ENCODE results near the gene BANP.
"Not testable (repeated sequence)": the region's sequence is repeated elsewhere in the genome, so short reads cannot be mapped to it uniquely, and the experiment has no call there.

BANP gene

DNA sequence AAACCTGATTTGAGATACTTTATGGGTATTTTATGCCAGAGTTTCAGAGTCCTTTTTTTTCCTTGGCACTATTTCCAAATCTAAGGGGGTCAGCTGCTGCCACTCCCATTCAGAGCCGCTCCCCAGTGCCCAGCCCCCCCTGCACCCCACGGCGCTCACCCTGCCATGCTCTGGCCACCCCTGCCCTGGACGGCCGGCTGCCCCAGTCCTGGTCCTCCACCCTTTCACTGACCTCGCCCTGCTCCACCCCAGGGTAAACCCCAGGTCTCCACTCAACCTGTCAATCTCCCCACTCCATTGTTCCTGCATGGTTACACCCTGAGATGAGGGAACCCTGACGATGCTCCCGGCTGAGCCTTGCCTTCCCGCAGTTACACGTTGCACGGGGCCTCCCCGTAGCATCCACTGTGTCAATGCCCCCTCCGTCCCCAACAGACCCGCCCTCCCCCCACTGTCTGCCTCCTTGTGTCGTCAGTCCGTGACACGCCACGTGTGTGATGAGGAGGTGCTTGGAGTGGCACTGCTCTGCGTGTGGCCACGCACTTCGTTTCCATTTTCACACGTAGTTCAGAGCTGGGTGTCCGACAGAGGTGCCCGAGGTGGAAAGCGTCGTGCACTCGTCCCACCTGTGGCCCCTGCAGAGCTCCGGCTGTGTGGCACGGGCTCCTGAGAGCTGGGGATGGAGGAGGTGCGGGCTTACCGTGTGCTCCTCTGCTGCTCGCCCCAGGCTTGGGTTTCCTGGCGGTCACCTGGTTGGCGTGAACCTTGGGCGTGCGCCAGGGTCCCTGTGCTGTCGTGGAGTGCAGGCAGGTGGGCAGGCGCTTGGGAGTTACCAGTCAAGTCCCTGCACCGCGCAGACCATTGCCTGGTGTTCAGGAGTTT, 116.5 kb downstream of the BANP start:
- no peak for DNase-seq (ENCODE audit: low read depth, low spot score)
- H3K4me3 ChIP-seq (ENCODE audit: low read length): no peak overlapping the region

DNA sequence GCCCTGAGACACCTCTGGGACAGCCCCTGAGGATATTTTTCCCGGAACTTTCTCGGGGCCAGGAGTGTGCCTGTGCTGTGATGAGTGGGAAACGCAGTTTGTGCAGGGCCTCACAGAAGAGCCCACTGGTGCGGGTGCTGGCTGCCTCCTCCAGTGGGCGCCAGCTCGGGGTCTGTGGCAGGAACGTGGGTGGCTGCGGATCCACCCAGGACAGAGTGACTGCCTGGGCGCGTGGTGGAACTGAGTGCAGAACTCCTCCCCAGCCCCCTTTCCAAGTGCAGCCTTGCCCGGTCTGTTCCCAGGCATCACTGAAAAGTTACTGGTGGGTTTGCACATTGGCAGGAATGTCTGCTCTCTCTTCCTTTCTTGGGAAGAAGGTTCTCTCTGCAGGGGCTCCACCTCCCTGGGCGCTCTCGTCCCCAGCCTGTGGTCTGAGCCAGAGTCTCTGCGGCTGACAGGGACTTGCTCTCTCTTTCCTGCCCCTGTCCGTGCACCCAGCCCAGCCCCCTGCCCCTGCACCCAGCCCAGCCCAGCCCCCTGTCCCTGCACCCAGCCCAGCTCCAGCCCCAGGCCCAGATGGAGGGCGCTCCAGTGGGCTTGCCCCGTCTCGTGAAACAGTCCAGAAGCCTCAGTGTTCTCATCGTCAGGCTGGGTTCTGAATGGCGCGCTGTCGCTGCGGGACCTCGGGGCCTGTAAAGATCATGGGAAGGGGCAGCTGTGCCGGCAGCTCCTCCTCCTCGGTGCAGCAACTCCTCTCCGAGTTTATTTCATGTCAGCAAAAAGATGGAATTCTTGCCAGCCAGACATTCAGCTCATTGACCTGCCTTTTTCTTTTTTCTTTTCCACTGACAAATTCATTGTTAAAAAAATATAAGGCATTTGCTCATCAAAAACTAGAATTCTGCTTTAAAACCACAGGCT, 117.5 kb downstream of the BANP start:
- H3K4me3 ChIP-seq (ENCODE audit: low read length): no peak overlapping the region

DNA sequence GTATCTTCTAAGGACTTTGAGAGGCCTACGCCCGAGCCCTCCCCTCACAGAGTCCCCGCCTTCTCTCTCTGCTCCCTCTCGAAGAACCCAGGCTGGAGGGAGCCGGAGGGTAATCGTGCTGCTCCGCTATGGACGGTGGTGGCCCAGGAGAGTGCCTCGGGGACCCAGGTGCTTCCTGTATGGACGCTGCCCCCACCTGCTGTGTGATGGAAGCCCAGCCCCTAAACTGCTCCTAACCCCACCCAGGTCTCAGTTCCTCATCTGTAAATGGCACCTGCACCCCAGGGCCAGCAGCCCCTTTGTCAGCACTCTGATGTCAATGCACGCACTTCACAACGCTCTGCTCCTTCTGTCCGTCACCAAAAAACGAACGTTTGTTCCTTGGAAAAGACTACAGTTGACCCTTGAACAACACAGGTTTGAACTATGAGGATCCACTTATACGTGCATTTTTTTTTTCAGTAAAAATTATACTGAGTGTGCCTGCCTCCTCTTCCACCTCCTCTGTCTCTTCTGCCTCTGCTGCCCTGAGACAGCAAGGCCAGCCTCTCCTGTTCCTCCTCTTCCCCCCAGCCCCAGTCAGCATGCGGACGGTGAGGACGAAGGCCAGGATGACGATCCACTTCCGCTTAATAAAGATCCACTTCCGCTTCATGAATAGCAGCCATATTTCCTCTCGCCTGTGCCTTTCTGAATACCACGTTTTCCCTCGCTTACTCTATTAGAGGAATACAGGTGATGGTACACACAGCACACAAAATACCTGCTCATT, 118.3 kb downstream of the BANP start:
- no peak overlapping the region for H3K4me3 ChIP-seq (ENCODE audit: low read length)
- DNase-seq (ENCODE audit: low read depth, low spot score): no peak

More for the DNA sequence above, 117.5 kb downstream of the BANP start:
- no peak for DNase-seq (ENCODE audit: low read depth, low spot score)

DNA sequence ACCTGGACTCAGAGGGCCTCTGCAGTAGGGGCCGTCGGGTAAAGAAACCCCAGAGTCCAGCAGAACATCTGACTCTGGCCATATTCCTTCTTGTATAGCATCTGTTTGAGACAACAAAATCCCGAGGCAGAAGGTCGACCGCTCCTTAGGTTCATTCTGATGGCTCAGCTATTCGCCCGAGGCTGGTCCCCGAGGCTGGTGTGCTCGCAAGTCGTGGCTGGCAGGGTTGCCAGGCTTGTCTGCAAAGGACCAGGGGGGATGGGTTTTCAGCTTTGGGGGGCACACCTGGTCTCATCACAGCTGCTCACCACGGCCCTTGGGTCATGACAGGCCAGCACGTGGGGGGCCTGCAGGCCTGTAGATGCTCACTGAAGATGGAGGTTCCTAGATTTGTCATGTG, 119.1 kb downstream of the BANP start:
- no peak for DNase-seq (ENCODE audit: low read depth, low spot score)

DNA sequence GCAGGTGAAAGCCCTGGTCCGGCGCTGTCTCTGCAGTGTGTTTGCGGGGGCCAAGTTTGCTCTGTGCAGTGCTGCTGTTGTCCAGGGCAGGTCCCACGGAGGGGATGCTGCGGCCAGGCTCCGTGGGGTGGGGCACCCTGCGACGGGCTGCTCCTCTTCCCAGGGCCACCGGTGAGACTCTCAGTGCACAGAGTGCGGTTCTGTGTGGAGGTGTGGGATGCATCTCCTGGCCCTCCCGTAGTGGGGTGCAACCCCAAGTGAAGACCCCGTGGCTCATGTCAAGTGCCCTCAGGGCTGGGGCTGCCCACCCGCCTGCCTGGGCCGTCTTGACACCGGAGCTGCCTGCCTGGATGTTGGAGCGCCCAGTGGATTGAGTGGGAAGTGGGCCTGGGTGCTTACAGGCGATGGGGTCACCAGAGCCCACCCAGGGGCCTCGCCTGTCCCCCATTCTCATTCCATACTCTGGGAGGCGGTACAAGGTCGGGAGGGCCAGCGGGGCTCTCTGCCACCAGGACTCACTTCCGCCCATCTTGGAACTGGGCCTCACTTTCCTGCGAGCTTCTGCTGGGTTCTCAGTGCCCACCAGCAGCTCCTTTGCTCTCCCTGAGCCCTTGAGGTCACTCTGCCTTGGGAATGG, 119.9 kb downstream of the BANP start:
- DNase-seq (ENCODE audit: low read depth, low spot score): no peak

More for the DNA sequence above, 119.1 kb downstream of the BANP start:
- H3K4me3 ChIP-seq (ENCODE audit: low read length): no peak overlapping the region

DNA sequence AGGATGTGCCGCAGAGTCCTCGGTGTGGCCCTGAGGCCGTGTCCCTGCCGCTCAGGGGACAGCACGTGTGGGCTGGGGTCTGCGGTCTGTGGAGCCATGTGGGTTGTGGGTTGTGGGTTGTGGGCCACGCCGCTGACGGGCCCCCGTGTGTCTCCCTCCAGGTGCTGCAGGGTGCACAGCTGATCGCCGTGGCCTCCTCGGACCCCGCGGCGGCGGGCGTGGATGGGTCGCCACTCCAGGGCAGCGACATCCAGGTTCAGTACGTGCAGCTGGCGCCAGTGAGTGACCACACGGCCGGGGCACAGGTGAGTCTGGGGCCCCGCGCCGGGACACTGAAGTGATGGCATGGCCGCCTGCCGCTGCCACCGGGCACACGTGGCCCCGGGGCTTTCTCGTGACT, 120.7 kb downstream of the BANP start:
- DNase-seq (ENCODE audit: low read depth, low spot score): no peak
- H3K4me3 ChIP-seq (ENCODE audit: low read length): no peak overlapping the region

More for the DNA sequence above, 119.9 kb downstream of the BANP start:
- H3K4me3 ChIP-seq (ENCODE audit: low read length): no peak overlapping the region

DNA sequence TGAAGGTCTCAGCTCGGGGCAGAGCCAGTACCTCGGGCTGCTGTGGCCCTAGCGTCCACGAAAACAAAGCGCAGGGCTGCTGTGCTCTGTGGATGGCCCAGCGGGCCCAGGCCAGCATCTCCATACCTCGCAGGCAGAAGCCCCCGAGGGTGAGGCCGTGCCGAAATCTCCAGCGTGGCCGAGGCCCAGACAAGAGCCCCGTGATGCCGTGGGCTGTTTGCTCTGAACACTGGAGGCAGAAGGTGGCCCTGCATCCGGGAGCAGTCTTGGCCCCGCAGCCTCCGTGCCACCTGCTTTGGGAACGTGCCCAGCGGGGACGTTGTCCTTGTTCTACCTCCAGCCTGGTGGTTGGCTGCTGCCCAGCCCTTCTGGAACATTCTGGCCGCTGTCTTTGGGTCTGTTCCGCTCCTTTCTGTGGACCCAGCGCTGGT, 121.4 kb downstream of the BANP start:
- no peak overlapping the region for H3K4me3 ChIP-seq (ENCODE audit: low read length)
- no peak for DNase-seq (ENCODE audit: low read depth, low spot score)

DNA sequence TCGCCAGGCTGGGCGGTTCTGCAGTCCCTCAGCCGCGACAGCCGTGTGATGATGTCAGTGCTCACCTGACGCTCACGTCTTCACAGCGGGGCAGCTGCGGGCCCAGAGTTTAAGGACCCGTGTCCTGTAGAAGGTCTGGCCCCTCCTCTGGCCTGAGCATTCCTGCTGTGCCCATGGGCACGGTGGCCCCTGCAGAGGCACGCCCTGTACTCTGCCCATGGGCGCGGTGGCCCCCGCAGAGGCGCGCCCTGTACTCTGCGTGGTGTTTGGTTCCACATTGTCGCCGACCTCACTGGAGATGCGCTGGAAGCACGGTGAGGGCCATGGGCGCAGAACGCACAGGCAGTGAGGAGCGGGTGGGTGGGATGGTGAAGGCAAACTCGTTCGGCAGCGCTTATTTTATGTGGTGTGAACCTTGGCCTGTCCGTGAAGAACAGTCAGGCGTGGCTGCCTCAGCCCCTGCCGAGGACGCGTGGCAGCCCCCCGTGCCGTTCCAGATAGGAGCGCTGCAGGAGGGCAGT, 122.0 kb downstream of the BANP start:
- DNase-seq (ENCODE audit: low read depth, low spot score): no peak
- H3K4me3 ChIP-seq (ENCODE audit: low read length): no peak overlapping the region

DNA sequence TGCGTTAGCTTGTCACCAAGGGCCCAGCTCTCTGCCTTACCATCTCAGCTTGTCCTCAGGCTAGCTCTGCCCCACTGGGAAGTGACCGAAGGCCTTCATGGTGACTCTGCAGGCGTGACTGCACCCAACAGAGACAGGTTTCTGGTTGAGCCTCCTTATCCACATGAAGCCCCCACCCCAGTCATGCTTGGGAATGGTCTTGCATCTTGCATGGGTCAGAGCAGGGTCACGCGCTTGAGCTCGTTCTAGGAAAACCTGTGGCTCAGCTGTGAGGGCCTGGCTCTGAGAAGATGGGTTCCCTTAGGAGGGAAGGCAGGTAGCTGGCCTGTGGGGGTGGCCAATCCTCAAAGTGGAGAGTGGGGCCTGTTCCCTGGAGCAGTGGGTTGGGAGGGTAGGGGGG, 122.8 kb downstream of the BANP start:
- no peak overlapping the region for H3K4me3 ChIP-seq (ENCODE audit: low read length)
- DNase-seq (ENCODE audit: low read depth, low spot score): no peak

DNA sequence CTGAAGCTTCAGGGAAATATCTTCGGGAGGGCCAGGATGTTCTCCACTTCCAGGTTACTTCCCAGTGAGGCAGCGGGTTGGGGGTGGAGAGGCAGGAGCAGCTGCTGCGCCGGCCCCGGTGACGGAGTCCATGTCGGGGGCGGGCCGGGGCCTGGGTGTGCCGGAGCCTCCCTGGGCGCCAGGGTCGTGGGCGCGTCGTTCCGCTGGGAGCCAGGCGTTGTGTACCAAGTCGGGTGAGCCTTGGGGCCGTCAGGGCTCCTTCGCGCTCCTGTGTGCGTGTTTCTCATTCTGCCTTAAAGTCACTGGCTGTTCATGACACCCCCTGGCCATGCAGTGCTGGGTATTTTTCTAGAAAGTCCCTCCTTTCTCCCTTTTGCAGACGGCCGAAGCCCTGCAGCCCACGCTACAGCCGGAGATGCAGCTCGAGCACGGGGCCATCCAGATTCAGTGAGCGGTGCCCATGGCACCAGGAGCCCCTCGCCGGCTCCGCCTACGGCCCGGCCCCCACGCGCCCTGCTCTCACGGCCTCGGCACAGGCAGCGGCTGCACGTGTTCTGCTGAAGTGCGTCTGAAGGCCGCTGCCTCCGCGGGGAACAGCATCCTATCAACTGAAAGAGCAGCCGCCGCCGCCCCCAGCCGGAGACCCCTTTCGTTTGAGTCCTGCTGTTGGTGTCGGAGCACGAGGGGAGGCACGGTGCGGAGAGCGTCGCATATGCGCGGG, 125.1 kb downstream of the BANP start:
- no peak overlapping the region for H3K4me3 ChIP-seq (ENCODE audit: low read length)
- DNase-seq (ENCODE audit: low read depth, low spot score): no peak

DNA sequence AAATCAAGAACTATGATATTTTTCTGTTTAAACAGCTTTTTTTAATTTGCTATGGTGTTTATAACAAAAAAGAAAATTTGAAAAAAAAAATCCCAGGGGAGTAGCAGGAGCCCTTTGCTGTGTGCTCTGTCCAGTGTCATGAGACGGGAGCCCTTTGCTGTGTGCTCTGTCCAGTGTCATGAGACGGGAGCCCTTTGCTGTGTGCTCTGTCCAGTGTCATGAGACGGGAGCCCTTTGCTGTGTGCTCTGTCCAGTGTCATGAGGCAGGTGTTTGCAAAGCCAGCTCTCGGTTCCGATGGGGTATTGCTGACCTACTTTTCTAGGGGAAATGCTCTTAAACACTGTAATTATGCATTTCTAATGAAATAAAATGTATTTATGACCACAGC, 125.7 kb downstream of the BANP start:
- not testable (repeated sequence) for H3K4me3 ChIP-seq (ENCODE audit: low read length); DNase-seq (ENCODE audit: low read depth, low spot score)

DNA sequence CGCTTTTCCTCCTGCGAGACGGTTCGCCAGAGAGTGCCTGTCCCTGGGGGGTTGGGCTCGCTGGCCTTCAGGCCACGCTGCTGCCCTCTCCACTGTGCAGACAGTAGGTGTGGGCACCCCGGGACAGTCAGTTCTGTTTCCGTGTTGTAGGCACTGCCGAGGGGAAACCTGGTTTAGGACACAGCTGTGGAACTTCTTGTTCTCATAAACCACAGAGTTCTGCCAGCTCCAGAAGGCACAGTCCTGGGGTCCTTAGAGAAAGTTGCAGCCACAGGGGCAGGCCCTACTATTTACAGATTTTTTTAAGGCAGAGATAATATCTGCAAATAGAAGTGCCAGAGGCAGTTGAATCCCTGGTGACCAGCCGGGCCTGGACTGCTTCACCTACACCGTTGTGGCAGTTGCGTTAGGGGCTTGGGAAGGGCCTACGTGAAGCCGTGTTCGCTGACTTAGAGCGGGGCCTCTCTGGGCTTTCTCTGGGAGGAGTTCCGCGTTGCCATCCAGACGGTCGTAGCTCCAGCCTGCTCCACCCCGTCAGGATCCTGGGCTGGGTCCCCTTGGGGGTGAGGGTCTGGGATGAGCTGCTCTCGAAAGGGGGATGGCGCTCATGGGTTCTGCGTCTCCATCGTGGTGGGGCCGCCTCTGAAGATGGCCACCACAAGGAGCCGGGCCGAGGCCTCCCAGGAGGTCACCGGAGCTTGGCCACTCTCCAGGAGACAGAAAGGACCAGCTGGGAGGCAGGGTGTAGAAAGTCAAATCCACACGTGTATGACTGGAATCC, 126.3 kb downstream of the BANP start:
- H3K4me3 ChIP-seq (ENCODE audit: low read length): no peak overlapping the region
- no peak for DNase-seq (ENCODE audit: low read depth, low spot score)

DNA sequence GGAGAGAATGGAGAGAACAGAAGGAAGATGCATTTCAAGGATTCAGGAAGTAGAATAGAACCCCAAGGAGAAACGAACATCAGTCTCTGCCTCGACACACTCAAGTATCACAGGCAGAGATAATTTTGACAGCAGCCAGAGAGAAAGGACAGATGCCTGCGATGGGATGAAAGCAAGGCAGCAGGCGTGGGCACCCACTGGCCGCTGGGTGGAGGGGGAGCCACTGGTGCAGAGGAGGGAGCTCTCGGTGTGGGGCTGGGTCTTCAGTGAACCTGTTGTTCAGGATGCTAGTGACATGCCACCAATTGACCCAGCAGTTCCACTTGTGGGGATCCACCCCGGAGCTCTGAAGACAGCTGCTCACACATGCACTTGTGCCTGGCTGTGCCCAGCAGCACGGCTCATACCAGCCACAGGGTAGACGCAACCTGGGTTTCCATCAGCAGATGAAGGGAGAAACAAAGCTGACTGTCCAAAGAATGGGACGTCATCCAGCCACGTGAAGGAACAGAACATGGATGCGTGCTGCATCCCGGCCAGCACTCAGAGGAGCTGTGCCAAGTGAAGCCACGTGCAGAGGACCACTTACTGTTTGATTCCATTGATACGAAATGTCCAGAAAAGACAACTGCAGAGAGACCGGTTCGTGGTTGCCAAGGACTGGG, 127.0 kb downstream of the BANP start:
- no peak for DNase-seq (ENCODE audit: low read depth, low spot score)
- no peak overlapping the region for H3K4me3 ChIP-seq (ENCODE audit: low read length)

DNA sequence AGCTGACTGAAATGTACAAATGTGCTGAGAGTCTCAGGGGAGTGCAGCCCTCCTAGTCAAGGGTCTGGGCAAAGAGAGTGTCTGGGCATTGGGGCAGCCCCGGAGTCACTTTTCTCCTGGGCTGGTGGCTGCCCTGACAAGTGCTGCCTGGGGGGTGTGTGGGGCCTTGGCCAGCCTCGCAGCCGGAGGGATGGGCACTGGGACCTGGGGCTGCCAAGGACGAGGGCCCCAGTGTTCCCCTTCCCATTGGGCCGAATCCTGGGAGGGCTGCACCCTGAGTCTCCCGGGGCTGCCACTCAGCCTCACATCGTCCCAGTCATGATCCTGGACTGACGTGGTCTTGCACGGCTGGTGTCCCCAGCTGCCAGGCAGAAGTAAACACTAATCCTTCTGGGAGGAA, 132.3 kb downstream of the BANP start:
- no peak overlapping the region for H3K4me3 ChIP-seq (ENCODE audit: low read length)
- no peak for DNase-seq (ENCODE audit: low read depth, low spot score)

DNA sequence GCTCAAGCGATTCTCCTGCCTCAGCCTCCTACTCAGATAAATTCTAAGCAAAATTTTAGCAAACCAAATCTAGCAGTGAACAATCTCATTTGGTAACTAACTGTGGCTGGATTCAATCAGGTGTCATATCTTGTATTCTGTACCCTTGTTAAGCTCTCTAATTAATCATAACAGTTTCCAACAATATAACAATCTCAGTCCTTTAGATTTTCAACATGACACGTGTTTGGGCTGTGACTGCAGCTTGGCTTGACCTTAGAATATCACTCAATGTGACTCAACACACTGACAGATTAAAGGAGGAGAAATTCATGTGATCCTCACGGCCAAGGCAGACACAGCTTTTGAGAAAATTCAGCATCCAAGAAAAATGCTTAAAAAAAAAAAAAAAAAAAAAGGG, 133.6 kb downstream of the BANP start:
- DNase-seq (ENCODE audit: low read depth, low spot score): no peak
- H3K4me3 ChIP-seq (ENCODE audit: low read length): no peak overlapping the region

DNA sequence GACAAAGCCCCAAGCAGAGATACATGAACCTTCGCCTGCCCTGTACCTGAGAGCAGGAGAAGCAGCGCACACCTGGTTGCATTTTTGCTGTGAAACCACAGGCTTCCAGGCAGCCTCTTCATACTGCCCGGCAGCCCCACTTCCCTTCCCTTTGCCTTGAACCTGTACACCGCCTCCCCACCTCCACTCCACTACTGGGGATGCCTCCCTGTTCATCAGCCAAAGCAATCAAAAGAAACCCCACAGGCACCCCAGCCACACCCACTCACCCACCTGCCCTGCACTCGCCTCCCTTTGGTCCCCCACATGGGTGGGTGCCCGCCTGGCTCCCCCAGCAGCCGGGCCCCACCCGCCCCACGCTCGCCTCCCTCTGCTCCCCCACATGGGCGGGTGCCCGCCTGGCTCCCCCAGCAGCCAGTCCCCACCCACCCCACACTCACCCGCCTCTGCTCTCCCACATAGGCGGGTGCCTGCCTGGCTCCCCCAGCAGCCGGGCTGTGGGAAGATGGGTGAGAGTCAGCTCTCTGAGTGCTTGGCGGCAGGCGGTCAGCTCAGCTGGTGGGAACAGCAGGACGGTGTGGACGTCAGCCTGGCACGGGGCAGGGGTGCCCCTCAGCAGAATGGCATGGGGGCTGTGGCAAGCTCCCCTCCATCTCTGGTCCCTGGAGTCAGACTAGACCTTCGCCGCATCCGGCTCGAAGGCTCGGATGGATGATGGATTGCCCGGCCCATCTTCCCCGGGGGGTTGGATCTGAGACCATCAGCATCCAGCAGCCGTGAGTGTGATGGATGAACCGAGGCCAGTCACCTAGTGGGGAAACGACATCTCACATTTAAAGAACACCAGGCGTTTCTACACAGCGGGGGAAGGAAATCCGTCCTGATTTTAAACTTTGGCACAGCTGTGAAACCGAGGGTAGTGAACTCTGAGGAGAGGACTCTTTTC, 135.6 kb downstream of the BANP start:
- DNase-seq (ENCODE audit: low read depth, low spot score): no peak
- no peak overlapping the region for H3K4me3 ChIP-seq (ENCODE audit: low read length)
